SH-SY5Y (cell line): Measurements from ENCODE around the gene ZNF688.

Experiments used
- GATA2 ChIP-seq: IDR thresholded peaks from 2 replicates; pipeline ENCODE4 v1.6.1; 2011; ENCODE audit warnings: mild to moderate bottlenecking, low read depth, low read length
- GATA3 ChIP-seq: IDR thresholded peaks from 2 replicates; pipeline ENCODE4 v1.6.1; 2011; ENCODE audit warnings: low read depth, mild to moderate bottlenecking, low read length, moderate library complexity

DNA sequence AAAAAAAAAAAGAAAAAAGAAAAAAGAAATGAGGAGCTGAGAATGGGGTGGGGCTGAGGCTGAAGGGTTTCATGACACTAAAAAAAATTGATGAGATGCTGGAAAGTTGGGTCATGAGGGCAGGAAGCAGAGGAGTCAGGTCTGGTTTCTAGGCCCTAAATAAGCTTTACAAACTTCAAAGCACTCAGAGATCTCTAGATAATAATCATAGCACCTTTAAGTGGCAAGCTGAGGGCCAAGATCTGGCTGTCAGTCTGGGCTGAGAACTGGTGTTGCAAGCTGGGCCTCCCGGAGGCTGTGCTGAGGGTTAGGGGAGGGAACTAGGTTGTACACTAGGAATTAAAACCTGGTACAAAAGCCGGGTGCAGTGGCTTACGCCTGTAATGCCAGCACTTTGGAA, 19.7 kb downstream of the ZNF688 start:
- no peak for TF ChIP-seq GATA2
- no peak for TF ChIP-seq GATA3
